ENCODE results near the gene ZNF689. TPM values are rescaled to one million over a fixed set of nuclear protein-coding genes. Genes with fewer than 3 reads are reported as not detected.

ZNF689 gene
- total RNA-seq, 3 donors from 2014 or later (not counting 1 experiment from before 2014, with no cell fraction given), result 8.8 to 9.3 (median 9.1) TPM

DNA sequence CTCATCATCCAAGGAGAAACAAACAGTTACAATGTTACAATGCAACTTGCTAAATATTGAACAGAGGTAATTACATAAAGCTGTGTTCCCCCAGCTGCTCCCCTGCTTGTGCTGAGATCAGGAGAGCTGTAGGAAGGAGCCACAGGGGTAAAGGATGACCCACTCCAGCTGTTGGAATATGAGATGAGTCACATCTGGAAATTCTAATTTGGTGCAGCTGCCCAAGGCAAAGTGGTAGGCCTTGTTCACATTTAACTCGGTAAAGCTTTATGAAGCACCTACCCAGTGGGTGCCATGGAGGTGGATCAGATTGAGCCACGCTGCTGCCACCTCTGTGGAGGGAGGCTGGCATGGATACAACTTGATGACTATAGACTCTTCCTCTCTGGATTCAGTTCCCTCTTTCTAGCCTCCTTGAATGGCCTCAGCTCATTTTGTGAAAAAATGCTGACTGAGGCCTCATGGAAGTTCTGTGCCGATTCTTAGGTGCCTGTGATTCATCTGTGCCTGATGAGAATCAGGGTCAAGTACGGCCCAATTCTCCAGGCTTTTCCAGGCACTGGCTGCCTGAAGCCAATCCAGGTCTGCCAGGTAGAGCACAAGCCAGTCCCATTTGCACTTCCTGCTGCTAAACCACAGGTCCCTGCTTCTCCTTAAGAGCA, 7.4 kb downstream of the ZNF689 start:
- ATAC-seq (no peak), DNase-seq (no peak)
- Mint-ChIP-seq H3K9me3 (no peaks in the 10 kb centered on the region), H3K27me3 (ENCODE audit: low read depth in 2 of 2) (no peaks in the 10 kb centered on the region), H3K36me3 (no peaks in the 10 kb centered on the region), H3K27ac (no peak overlapping the region), H3K4me1 (no peaks in the 10 kb centered on the region), H3K4me3 (no peak overlapping the region)
- Histone ChIP-seq H3K9me3 (ENCODE audit: control insufficient read depth, insufficient read depth, low read length) (no peaks in the 10 kb centered on the region), H3K4me1 (ENCODE audit: control insufficient read depth, insufficient read depth, low read length) (peaks cover 3% of the 10 kb centered on the region), H3K4me3 (ENCODE audit: low read length) (no peak overlapping the region), H3K36me3 (ENCODE audit: control insufficient read depth, insufficient read depth, low read length) (peaks cover 26% of the 10 kb centered on the region), H3K27ac (ENCODE audit: low read length) (no peak overlapping the region), H3K27me3 (ENCODE audit: control insufficient read depth, insufficient read depth, low read length) (no peaks in the 10 kb centered on the region)
- intact Hi-C loops (cut with micrococcal nuclease), result no loop called here
- WGBS (ENCODE audit: insufficient coverage), result 86% methylated on average over 4 of the region's 4 CpGs
- TF ChIP-seq, protein P1, sequence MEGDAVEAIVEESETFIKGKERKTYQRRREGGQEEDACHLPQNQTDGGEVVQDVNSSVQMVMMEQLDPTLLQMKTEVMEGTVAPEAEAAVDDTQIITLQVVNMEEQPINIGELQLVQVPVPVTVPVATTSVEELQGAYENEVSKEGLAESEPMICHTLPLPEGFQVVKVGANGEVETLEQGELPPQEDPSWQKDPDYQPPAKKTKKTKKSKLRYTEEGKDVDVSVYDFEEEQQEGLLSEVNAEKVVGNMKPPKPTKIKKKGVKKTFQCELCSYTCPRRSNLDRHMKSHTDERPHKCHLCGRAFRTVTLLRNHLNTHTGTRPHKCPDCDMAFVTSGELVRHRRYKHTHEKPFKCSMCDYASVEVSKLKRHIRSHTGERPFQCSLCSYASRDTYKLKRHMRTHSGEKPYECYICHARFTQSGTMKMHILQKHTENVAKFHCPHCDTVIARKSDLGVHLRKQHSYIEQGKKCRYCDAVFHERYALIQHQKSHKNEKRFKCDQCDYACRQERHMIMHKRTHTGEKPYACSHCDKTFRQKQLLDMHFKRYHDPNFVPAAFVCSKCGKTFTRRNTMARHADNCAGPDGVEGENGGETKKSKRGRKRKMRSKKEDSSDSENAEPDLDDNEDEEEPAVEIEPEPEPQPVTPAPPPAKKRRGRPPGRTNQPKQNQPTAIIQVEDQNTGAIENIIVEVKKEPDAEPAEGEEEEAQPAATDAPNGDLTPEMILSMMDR (IDR thresholded peaks at IDR 0.05), result no peak

DNA sequence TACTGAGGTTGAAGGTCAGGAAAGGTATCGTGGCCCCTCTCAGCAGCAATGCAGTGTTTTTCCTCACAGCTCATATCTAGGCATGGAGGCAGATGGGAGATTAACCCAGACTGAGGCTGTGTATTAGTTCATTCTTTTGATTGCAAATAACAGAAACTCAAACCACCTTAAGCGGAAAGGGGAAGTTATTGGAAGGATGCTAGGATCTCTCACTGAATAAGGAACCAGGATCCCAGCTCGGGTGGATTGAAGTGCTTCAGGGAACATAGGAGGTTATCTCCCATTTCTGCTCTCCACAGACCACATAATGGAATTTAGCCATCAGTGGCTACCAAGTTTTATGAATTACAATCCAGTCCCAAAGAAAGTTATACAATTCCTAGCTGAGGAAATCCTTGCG, 8.2 kb downstream of the ZNF689 start:
- H3K27ac Mint-ChIP-seq, result no peak overlapping the region
- no peaks in the 10 kb centered on the region for H3K4me1 Mint-ChIP-seq
- no peak overlapping the region for H3K4me3 Mint-ChIP-seq
- no peak for ATAC-seq
- 79% methylated on average over 4 of the region's 4 CpGs for WGBS (ENCODE audit: insufficient coverage)
- no peak overlapping the region for H3K27ac ChIP-seq (ENCODE audit: low read length)
- no peaks in the 10 kb centered on the region for H3K27me3 Mint-ChIP-seq (ENCODE audit: low read depth in 2 of 2)
- peaks cover 26% of the 10 kb centered on the region for H3K36me3 ChIP-seq (ENCODE audit: control insufficient read depth, insufficient read depth, low read length)
- H3K36me3 Mint-ChIP-seq, result no peaks in the 10 kb centered on the region
- peaks cover 3% of the 10 kb centered on the region for H3K4me1 ChIP-seq (ENCODE audit: control insufficient read depth, insufficient read depth, low read length)
- TF ChIP-seq, protein P1 (IDR thresholded peaks at IDR 0.05), result no peak
- intact Hi-C loops (cut with micrococcal nuclease), result no loop called here
- no peaks in the 10 kb centered on the region for H3K27me3 ChIP-seq (ENCODE audit: control insufficient read depth, insufficient read depth, low read length)
- no peak for DNase-seq
- no peaks in the 10 kb centered on the region for H3K9me3 ChIP-seq (ENCODE audit: control insufficient read depth, insufficient read depth, low read length)
- no peaks in the 10 kb centered on the region for H3K9me3 Mint-ChIP-seq
- H3K4me3 ChIP-seq (ENCODE audit: low read length), result no peak overlapping the region

DNA sequence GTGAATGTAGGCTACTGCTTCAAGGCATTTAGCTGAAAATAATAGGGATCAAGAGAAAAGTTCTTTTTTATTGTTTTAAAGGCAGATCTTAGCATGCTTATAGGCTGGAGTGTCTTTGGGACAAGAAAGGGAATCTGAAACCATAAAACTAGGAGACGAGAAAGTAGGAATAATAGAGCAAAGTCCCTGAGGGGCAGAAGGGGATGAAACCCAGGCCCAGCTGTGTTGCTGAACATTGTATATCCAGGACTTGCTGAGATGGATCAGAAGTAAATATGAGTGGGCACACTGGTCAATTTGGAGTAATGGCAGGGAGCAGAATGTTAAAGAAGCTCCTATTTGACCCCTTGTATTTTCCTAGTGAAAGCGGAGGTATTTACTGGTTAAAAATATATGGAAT, 9.3 kb downstream of the ZNF689 start:
- TF ChIP-seq, protein P1 (IDR thresholded peaks at IDR 0.05), result no peak
- Mint-ChIP-seq H3K4me3 (no peak overlapping the region), H3K27me3 (ENCODE audit: low read depth in 2 of 2) (no peaks in the 10 kb centered on the region), H3K27ac (no peak overlapping the region), H3K36me3 (no peaks in the 10 kb centered on the region), H3K4me1 (no peaks in the 10 kb centered on the region), H3K9me3 (no peaks in the 10 kb centered on the region)
- intact Hi-C loops (cut with micrococcal nuclease), result no loop called here
- Histone ChIP-seq H3K4me1 (ENCODE audit: control insufficient read depth, insufficient read depth, low read length) (peaks cover 3% of the 10 kb centered on the region), H3K9me3 (ENCODE audit: control insufficient read depth, insufficient read depth, low read length) (no peaks in the 10 kb centered on the region), H3K4me3 (ENCODE audit: low read length) (no peak overlapping the region), H3K27ac (ENCODE audit: low read length) (no peak overlapping the region), H3K36me3 (ENCODE audit: control insufficient read depth, insufficient read depth, low read length) (peaks cover 26% of the 10 kb centered on the region), H3K27me3 (ENCODE audit: control insufficient read depth, insufficient read depth, low read length) (no peaks in the 10 kb centered on the region)
- 94% methylated on average over 2 of the region's 2 CpGs for WGBS (ENCODE audit: insufficient coverage)
- ATAC-seq (no peak), DNase-seq (no peak)

DNA sequence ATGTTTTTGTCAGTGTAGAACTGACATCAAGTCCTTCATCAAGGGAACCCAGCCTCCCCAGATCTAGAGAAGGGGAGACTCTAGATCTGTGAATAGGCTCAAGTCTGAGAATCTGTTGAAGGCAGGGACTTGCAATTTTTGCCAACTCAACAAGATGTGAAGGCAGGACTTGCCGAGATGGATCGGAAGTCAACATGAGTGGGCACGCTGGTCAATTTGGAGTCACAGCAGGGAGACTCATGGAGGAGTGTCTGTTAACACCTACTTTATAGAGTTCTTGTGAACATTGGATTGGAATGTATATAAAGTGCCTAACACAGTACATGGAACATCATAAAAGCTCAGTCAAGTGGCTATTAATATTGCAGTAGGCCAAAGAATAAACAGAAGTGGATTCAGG, 10.0 kb downstream of the ZNF689 start:
- no peak overlapping the region for H3K27ac Mint-ChIP-seq
- Histone ChIP-seq H3K36me3 (ENCODE audit: control insufficient read depth, insufficient read depth, low read length) (peaks cover 24% of the 10 kb centered on the region), H3K27me3 (ENCODE audit: control insufficient read depth, insufficient read depth, low read length) (no peaks in the 10 kb centered on the region), H3K4me1 (ENCODE audit: control insufficient read depth, insufficient read depth, low read length) (peaks cover 3% of the 10 kb centered on the region), H3K27ac (ENCODE audit: low read length) (no peak overlapping the region), H3K4me3 (ENCODE audit: low read length) (no peak overlapping the region), H3K9me3 (ENCODE audit: control insufficient read depth, insufficient read depth, low read length) (no peaks in the 10 kb centered on the region)
- WGBS (ENCODE audit: insufficient coverage), result 98% methylated on average over 3 of the region's 3 CpGs
- intact Hi-C loops (cut with micrococcal nuclease), result no loop called here
- DNase-seq, result no peak
- ATAC-seq, result no peak
- no peaks in the 10 kb centered on the region for H3K9me3 Mint-ChIP-seq
- TF ChIP-seq, protein P1 (IDR thresholded peaks at IDR 0.05), result no peak
- H3K4me3 Mint-ChIP-seq, result no peak overlapping the region
- no peaks in the 10 kb centered on the region for H3K4me1 Mint-ChIP-seq
- no peaks in the 10 kb centered on the region for H3K27me3 Mint-ChIP-seq (ENCODE audit: low read depth in 2 of 2)
- H3K36me3 Mint-ChIP-seq, result no peaks in the 10 kb centered on the region

Measured in natural killer cell (primary cell).